HepG2 (cell line): ENCODE measurements around the gene NDN. TPM values are rescaled to one million over a fixed set of nuclear protein-coding genes. Genes with fewer than 3 reads are reported as not detected.

Source experiments
- CREM ChIP-seq, 2 experiments: sonication (generic) in 1 of 2; formaldehyde crosslinking in 1 of 2; IDR thresholded peaks; 2 replicates each; pipeline versions ENCODE4 v1.4.0 to v1.6.1; 2016 to 2020; ENCODE audit warnings: antibody characterized with exemption in 1 of 2, mild to moderate bottlenecking in 1 of 2, missing genetic modification reagents in 1 of 2
- EHMT2 ChIP-seq: fragments of 200-600 bp; sonication (generic); IDR thresholded peaks from 2 replicates; pipeline ENCODE4 v1.7.0; 2017; ENCODE audit warnings: antibody characterized with exemption, low read depth, low read length, borderline replicate concordance
- IRF2 ChIP-seq: IDR thresholded peaks from 2 replicates; pipeline ENCODE4 v1.6.1; 2018; ENCODE audit warnings: missing genetic modification reagents, missing compliant biosample characterization
- KAT2B ChIP-seq: fragments of 150-350 bp; IDR thresholded peaks from 2 replicates; pipeline ENCODE4 v1.6.1; 2014; ENCODE audit warnings: low read depth, low read length, borderline replicate concordance
- LBX2 ChIP-seq: sonication (generic); formaldehyde crosslinking; IDR thresholded peaks from 2 replicates; pipeline ENCODE4 v1.5.0; 2020; ENCODE audit warnings: missing genetic modification reagents, mild to moderate bottlenecking, borderline replicate concordance
- MEIS1 ChIP-seq: sonication (generic); formaldehyde crosslinking; IDR thresholded peaks from 2 replicates; pipeline ENCODE4 v1.9.0; 2021; ENCODE audit warnings: mild to moderate bottlenecking, missing genetic modification reagents, moderate library complexity, borderline replicate concordance
- MYC ChIP-seq: sonication (generic); formaldehyde crosslinking; IDR thresholded peaks from 2 replicates; pipeline ENCODE4 v1.9.0; 2021; ENCODE audit warnings: missing genetic modification reagents, borderline replicate concordance
- PLRG1 ChIP-seq: fragments of 450-650 bp; conservative IDR thresholded peaks from 2 replicates; pipeline ENCODE4 v1.6.1; 2016
- PRDM10 ChIP-seq: sonication (generic); formaldehyde crosslinking; IDR thresholded peaks from 2 replicates; pipeline ENCODE4 v1.4.0; 2020; ENCODE audit warnings: low read depth, missing genetic modification reagents
- RBAK ChIP-seq: sonication (generic); formaldehyde crosslinking; IDR thresholded peaks from 2 replicates; pipeline ENCODE4 v1.5.1; 2020; ENCODE audit warnings: mild to moderate bottlenecking, missing genetic modification reagents
- SIX4 ChIP-seq: sonication (generic); formaldehyde crosslinking; IDR thresholded peaks from 2 replicates; pipeline ENCODE4 v1.4.0; 2020; ENCODE audit warnings: missing genetic modification reagents
- SRF ChIP-seq: IDR thresholded peaks from 2 replicates; pipeline ENCODE4 v1.6.1; 2011; ENCODE audit warnings: mild to moderate bottlenecking, low read depth, low read length, moderate library complexity
- TAF1 ChIP-seq: sonication (generic); formaldehyde crosslinking; IDR thresholded peaks from 2 replicates; pipeline ENCODE4 v1.4.0; 2020; ENCODE audit warnings: missing genetic modification reagents
- ZBTB21 ChIP-seq: sonication (generic); formaldehyde crosslinking; IDR thresholded peaks from 2 replicates; pipeline ENCODE4 v1.4.0; 2020; ENCODE audit warnings: missing genetic modification reagents
- ZBTB37 ChIP-seq: sonication (generic); formaldehyde crosslinking; IDR thresholded peaks from 2 replicates; pipeline ENCODE4 v1.4.0; 2020; ENCODE audit warnings: mild to moderate bottlenecking, missing genetic modification reagents
- ZFP36 ChIP-seq: fragments of 150-350 bp; IDR thresholded peaks from 2 replicates; pipeline ENCODE4 v1.6.1; 2018; ENCODE audit warnings: borderline replicate concordance, low read length, low read depth; ENCODE audit not compliant: partially characterized antibody
- ZMYM3 ChIP-seq: sonication (generic); formaldehyde crosslinking; IDR thresholded peaks from 2 replicates; pipeline ENCODE4 v1.5.1; 2020; ENCODE audit warnings: mild to moderate bottlenecking, missing genetic modification reagents
- ZNF280B ChIP-seq: sonication (generic); formaldehyde crosslinking; IDR thresholded peaks from 2 replicates; pipeline ENCODE4 v1.5.0; 2020; ENCODE audit warnings: missing genetic modification reagents, mild to moderate bottlenecking, borderline replicate concordance
- ZNF558 ChIP-seq: sonication (generic); formaldehyde crosslinking; IDR thresholded peaks from 2 replicates; pipeline ENCODE4 v1.9.0; 2022; ENCODE audit warnings: mild to moderate bottlenecking, missing genetic modification reagents, borderline replicate concordance
- ZNF644 ChIP-seq: IDR thresholded peaks from 2 replicates; pipeline ENCODE4 v1.6.1; 2016; ENCODE audit warnings: low read depth
- ZSCAN25 ChIP-seq: sonication (generic); formaldehyde crosslinking; IDR thresholded peaks from 2 replicates; pipeline ENCODE4 v1.8.0; 2022; ENCODE audit warnings: mild to moderate bottlenecking, missing genetic modification reagents
- ZUFSP ChIP-seq: sonication (generic); formaldehyde crosslinking; IDR thresholded peaks from 2 replicates; pipeline ENCODE4 v1.9.0; 2021; ENCODE audit warnings: missing genetic modification reagents, mild to moderate bottlenecking, borderline replicate concordance
- polyA plus RNA-seq, 8 experiments: library from polyadenylated mRNA; depleted of rRNA in 3 of 8; stranded (reverse) in 7 of 8; unstranded in 1 of 8; fragments of >200 nt; fragmentation: Illumina TruSeq in 4 of 8; extraction: Trizol in 4 of 8; gene quantifications; 2 replicates each; pipeline versions ENCODE4 v1.2.1 to v1.2.3, GENCODE V29; 2011 to 2016; ENCODE audit warnings: low read depth in 4 of 8, missing spikeins in 1 of 8, mixed read lengths in 1 of 8; ENCODE audit not compliant: insufficient read depth in 1 of 8
- total RNA-seq, 5 experiments: library from RNA; depleted of rRNA; stranded (reverse); fragments of >200 nt; fragmentation: Illumina TruSeq; extraction: Trizol; gene quantifications; 2 replicates each; pipeline ENCODE4 v1.2.3, GENCODE V29; 2016; ENCODE audit warnings: low read depth in 1 of 5

Gene NDN
- total and polyA plus RNA-seq, 2 of the 13 experiments (the other 11 are each of a cell fraction or from before 2014, with no cell fraction given), result 0.03 TPM; not detected in 1

DNA sequence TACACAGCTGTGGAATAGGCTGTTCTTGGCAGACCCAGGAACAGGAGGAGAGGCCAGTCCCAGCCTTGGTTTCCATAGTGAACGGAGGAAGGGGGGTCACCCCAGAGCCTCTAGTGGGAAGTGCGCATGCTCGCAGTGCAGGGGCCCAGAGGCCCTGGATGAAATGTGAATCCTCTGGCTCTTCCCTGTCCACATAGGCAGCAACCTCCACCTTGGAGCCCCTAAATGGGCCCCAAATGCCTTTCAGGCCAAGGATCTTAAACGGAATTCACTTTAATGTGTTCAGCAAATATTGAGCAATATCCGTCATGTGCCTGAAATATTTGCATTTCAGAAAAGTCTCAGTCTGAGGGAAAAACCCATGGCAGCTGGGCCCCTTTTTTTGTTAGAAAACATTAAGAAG, 3.3 kb upstream of the NDN start (continued):
- TF ChIP-seq MEIS1 (CRISPR knock-in tag) (no peak), ZNF558 (CRISPR knock-in tag) (no peak), ZMYM3 (CRISPR knock-in tag) (peak; percentile 19; the same call in 1 of the 2 replicates), TAF1 (CRISPR knock-in tag) (no peak), RBAK (CRISPR knock-in tag) (no peak), ZNF644 (0 out of 2 replicates have a peak, but pooled peaks have one; percentile 59), SRF (no peak), MYC (no peak), ZUFSP (CRISPR knock-in tag) (no peak), LBX2 (CRISPR knock-in tag) (no peak), PLRG1 (no peak), EHMT2 (no peak), SIX4 (CRISPR knock-in tag) (peak; percentile 91), ZNF280B (CRISPR knock-in tag) (no peak), ZBTB37 (CRISPR knock-in tag) (no peak), PRDM10 (CRISPR knock-in tag) (no peak), ZSCAN25 (CRISPR knock-in tag) (no peak), CREM (IDR thresholded peaks at IDR 0.05) (peak; percentile 33; the same call in 1 of the 2 replicates), CREM (CRISPR knock-in tag; IDR thresholded peaks at IDR 0.05) (no peak), KAT2B (no peak), IRF2 (peak; percentile 53; the same call in 1 of the 2 replicates), ZBTB21 (CRISPR knock-in tag) (no peak), ZFP36 (no peak)
